T-helper 1 cell treated with Interleukin-12 subunit alpha and Interleukin-12 subunit beta and Interleukin-4 antibody, amounts not matched to agents 30 ng/mL and 1 ng/mL, for 36 hours (primary cell): Measurements from ENCODE around the gene KDELR1. TPM values are rescaled to one million over a fixed set of nuclear protein-coding genes. Genes with fewer than 3 reads are reported as not detected.

ENCODE experiments used
- intact Hi-C: fragments of 100-400 bp; cut with micrococcal nuclease; formaldehyde crosslinking; loops from one replicate; pipeline ENCODE4 v1.15.1; 2024
- total RNA-seq: library from RNA; stranded (reverse); gene quantifications from 2 replicates; pipeline ENCODE4 v1.2.3, GENCODE V29; 2022

KDELR1 gene
- total RNA-seq: 72.6 and 74.0 TPM in 2 replicates

- intact Hi-C loops: loop anchor here (1.0 to 2.0 kb wide), 8 partner anchors 8 to 101 kb away; partner anchors contain the start of genes CYTH2, GRWD1 and SYNGR4
These were observed at the start of gene KDELR1 for GRCh38 chr19:48391100-48392005. Gene KDELR1 (minus strand): TSS chr19:48391551. CDS start chr19:48391358, 193 bp downstream.

- intact Hi-C loops: no loop called here
These were observed 45.2 kb upstream of the KDELR1 start for GRCh38 chr19:48436586-48436985.

- intact Hi-C loops: no loop called here
These were observed 42.0 kb upstream of the KDELR1 start for GRCh38 chr19:48433337-48433736.

DNA sequence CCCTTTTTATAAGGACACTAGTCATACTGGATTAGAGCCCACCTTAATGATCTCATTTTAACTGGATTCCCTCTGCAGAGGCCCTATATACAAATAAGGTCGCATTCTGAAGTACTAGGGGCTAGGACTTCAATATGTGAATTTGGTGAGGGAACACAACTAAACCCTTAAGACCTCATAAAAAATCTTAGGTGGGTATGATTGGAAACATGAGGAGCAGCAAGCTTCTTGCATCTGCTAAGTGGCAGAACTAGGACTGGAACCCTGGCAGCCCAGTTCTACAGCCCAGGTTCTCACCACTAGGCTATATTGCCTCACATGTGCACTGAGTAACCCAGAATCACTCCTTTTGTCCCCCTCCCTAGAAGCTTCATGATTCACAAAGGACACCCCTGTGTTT lies 37.3 kb upstream of the KDELR1 start:
- intact Hi-C loops: no loop called here

GRCh38 chr19:48424694-48425219 lies 33.4 kb upstream of the KDELR1 start:
- intact Hi-C loops: no loop called here

DNA sequence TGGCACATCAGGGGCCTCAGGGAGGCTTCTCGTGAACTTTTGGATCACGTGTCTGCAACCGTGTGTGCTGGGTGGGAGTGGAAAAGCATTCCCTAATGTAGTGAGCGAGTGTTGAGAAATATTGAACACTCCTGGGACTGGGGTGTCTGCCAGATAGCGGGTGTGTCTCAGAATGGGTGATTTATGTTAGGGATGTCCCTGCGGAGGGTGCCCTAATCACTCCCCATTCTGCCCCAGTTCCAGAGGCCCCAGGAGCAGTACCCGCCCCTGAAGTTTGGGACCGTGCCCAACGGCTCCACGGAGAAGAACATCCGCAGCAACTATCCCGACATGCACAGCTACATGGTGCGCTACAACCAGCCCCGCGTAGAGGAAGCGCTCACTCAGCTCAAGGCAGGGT lies 30.2 kb upstream of the KDELR1 start:
- intact Hi-C loops: no loop called here

DNA sequence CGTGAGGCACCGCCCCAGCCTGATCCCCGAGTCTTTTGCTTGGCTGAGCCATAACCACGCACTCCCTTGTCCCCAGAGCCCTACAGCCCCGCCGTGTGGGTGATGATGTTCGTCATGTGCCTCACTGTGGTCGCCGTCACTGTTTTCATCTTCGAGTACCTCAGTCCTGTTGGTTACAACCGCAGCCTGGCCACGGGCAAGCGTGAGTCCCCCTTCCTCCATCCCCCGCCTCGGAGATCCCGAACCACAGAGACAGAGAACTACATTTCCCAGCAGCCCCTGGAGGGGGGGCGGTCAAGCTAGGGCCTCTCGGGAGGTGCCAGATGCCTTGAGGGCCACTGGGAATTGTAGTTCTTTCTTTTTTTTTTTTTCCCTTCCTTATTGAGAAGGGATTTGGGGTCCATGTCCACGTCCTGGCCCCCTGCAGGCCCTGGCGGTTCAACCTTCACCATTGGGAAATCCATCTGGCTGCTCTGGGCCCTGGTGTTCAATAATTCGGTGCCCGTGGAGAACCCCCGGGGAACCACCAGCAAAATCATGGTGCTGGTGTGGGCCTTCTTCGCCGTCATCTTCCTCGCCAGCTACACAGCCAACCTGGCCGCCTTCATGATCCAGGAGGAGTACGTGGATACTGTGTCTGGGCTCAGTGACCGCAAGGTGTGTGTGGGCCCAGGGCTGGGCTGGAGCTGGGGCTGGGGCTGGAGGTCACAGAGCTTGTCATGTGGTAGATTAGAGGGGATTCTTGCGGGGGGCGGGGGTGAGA lies 28.0 kb upstream of the KDELR1 start:
- intact Hi-C loops: loop anchor here (1.0 to 10.0 kb wide), 5 partner anchors 16 to 305 kb away; partner anchors contain the start of genes GRWD1 and SYNGR4

DNA sequence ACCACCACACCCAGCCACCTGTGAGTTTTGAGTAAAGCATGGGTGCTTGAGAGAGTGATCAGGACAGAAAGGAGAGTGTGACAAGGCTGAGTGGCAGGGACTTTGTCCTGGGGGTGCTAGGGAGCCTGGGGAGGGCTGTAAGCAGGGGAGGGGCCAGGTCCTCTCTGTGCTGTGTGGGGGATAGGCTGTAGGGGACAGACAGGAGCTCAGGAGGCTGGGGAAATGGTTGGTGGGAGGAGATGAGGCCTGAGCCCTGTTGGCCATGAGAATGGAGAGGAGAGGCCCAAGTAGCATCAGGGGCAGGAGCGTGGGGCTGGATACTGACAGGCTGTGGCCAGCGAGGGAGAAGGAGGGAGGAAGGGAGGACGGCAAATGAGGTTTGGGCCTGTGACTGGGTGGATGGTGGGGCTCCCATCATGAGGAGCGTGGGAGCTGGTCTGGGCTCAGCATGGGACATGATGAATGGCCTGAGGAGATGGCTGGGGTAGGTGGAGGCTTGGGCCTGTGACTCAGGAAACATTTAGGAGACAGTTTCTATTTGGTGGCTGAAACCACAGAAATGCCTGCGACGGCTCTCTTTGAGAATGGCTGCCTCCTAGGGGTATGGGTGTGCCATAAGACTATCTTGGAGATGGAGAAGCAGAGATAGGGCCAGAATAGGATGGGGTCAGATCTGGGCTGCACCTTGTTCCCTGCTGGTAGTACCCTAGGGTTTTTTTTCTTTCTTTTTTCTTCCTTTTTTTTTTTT lies 27.1 kb upstream of the KDELR1 start:
- intact Hi-C loops: loop anchor here (1.0 to 10.0 kb wide), 5 partner anchors 15 to 306 kb away; partner anchors contain the start of genes GRWD1 and SYNGR4

DNA sequence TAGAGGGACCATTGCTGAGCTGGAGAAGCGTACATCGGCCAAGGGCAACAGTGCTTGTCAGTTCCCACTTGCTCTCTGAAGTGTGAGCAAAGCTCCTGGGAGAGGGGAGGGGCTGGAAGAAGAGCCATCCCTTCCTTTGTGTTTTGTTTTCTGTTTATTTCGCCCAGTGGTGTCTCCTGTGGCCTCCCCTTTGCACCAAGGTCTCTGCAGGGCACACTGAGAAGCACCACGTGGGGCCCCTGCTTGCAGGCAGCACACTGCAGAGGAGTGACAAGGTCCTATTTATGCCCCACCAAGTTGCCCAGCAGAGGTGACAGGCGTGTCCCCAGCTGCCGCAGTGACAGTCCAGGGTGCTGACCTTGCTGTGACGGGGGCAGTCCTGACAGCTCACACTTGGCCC lies 26.1 kb upstream of the KDELR1 start:
- intact Hi-C loops: loop anchor here (10.0 kb wide), 1 partner anchor 307 kb away; no protein-coding TSS in a partner anchor

- intact Hi-C loops: loop anchor here (1.0 to 10.0 kb wide), 9 partner anchors 13 to 309 kb away; partner anchors contain the start of genes CYTH2, GRWD1, KDELR1 and SYNGR4
These were observed 24.5 kb upstream of the KDELR1 start for GRCh38 chr19:48415806-48416221.

GRCh38 chr19:48415395-48415794 lies 24.0 kb upstream of the KDELR1 start:
- intact Hi-C loops: loop anchor here (1.0 to 10.0 kb wide), 9 partner anchors 12 to 309 kb away; partner anchors contain the start of genes CYTH2, GRWD1, KDELR1 and SYNGR4

DNA sequence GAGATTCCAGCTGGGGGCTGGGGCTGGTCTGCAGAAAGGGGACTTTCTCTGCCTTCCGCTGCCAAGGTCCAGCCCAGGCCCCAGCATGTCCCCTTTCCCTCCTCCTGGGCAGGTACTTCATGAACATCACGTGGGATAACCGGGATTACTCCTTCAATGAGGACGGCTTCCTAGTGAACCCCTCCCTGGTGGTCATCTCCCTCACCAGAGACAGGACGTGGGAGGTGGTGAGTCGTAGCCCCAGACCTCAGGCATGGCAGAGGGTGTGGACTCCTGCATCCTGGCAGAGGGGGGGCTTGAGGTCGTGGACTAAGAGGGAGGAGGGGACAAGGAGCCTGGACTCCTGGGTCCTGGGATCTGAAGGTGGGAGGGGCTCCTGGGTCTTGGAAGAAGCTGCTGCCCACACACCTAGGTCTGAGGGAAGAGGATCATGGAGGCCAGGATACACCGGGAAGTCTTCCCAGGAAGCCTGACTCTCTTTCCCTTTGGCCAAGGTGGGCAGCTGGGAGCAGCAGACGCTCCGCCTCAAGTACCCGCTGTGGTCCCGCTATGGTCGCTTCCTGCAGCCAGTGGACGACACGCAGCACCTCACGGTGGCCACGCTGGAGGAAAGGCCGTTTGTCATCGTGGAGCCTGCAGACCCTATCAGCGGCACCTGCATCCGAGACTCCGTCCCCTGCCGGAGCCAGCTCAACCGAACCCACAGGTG lies 22.7 kb upstream of the KDELR1 start:
- intact Hi-C loops: loop anchor here (10.0 kb wide), 1 partner anchor 311 kb away; no protein-coding TSS in a partner anchor

DNA sequence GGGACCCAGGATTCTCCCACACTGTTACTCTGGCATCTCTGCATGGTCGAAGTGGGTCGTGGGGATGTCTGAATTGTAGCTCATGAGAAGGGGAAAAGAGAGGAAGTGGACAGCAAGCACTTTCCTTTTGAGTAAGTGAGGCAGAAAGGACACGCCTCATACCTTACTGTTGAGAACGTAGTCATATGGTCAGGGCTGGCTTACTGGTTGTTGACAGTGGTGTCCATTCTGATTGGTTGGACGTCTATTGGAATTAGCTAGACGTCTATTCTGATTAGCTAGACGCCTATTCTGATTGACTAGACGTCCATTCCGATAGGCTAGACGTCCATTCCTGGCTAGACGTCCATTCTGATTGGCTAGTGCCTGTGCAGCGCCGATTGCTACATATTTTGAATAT lies 14.5 kb upstream of the KDELR1 start:
- intact Hi-C loops: no loop called here

DNA sequence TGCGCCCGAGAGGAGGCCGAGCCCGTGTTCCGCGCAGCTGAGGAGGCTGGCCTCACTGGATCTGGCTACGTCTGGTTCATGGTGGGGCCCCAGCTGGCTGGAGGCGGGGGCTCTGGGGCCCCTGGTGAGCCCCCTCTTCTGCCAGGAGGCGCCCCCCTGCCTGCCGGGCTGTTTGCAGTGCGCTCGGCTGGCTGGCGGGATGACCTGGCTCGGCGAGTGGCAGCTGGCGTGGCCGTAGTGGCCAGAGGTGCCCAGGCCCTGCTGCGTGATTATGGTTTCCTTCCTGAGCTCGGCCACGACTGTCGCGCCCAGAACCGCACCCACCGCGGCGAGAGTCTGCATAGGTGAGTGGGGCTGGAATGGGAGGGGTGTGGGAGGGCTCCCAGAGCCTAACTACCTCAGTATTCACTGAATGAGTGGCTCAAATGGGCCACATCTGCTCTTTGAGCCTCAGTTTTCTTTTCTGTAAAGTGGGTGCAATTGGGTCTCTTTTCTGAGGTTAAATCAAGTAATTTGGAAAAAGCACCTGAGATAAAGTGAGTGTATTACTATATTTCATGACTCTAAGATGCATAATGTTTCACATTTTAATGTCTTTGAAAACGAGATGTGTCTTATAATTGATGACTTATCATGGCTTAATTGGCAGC lies 13.8 kb upstream of the KDELR1 start:
- intact Hi-C loops: no loop called here

- intact Hi-C loops: loop anchor here (1.0 kb wide), 4 partner anchors 12 to 42 kb away; partner anchors contain the start of genes GRWD1 and SYNGR4
These were observed 12.3 kb upstream of the KDELR1 start for GRCh38 chr19:48403606-48404005.

DNA sequence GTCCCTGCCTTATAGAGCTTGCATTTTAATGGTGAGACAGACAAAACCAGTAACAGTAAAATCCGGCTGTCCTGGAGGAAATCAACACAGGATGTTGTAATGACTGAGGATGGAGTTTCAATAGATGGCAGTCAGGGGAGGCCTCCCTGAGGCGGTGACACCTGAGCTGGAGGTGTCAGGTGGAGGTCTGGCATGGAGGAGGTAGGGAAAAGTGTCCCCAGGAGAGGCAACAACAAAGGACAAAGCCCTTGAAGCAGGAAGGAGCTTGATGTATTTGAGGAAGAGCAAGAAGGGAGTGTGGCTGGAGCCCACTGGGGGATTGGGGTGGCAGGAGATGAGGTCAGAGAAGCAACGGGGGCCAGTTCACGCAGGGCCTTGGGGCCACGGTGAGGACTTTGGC lies 9.9 kb upstream of the KDELR1 start:
- intact Hi-C loops: no loop called here

DNA sequence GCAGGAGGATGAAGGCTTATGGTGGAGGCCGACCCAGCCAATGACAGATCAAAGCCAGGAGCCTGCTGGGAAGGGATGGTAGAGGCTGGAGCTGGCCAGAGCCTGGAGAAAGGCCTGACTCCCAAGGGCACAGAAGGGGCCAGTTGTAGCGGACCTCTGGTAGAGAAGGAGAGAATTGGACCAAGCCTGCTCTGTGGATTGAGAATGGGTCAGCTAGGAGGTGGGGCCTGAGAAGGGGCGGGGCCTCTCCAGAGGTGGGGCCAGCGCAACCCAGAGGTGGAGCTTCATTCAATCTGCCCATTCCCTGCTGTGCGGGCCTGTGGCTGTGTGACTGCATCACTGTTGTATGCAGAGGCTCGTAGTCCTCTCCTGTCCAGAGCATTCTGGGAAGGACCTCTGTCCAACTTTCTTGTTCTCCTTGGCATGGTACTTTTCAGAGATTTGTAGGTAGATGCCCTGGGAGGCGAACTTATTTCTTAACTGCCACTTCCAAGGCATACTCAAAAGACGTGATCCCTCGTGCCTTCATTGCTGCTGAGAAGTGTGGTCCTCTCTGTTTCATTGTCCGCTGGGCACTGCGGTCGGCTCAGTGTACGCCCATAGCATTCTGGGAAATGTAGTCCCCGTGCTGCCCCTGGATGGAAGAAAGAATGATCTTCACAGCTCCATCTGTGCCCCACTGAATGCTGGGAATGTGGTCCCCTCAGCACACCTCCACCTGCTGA lies 8.8 kb upstream of the KDELR1 start:
- intact Hi-C loops: no loop called here

GRCh38 chr19:48398375-48399235 lies 7.3 kb upstream of the KDELR1 start:
- intact Hi-C loops: loop anchor here (1.0 to 2.0 kb wide), 8 partner anchors 7 to 95 kb away; partner anchors contain the start of genes CYTH2, GRWD1, KDELR1 and SYNGR4
